COLO829 (cell line): ENCODE measurements around the gene PKP2.
"Not testable (repeated sequence)": the region's sequence is repeated elsewhere in the genome, so short reads cannot be mapped to it uniquely, and the experiment has no call there.

Experiments
- DNase-seq: peaks from one replicate; pipeline ENCODE4 v3.0.0; 2012; ENCODE audit warnings: low spot score

Gene PKP2

GRCh38 chr12:32861658-32862057 is 34.9 kb downstream of the PKP2 start:
- not testable (repeated sequence) for DNase-seq

GRCh38 chr12:32860192-32860591 is 36.4 kb downstream of the PKP2 start:
- DNase-seq, result no peak

GRCh38 chr12:32859389-32859788 is 37.2 kb downstream of the PKP2 start:
- DNase-seq, result no peak

GRCh38 chr12:32854716-32855115 is 41.9 kb downstream of the PKP2 start:
- no peak for DNase-seq

- DNase-seq, result no peak
Observed at GRCh38 chr12:32854097-32854496, 42.5 kb downstream of the PKP2 start.

- no peak for DNase-seq
Observed at GRCh38 chr12:32847287-32847686, 49.3 kb downstream of the PKP2 start.

GRCh38 chr12:32846053-32846452 is 50.5 kb downstream of the PKP2 start:
- no peak for DNase-seq

GRCh38 chr12:32843528-32844095 is 53.0 kb downstream of the PKP2 start:
- DNase-seq, result no peak

- no peak for DNase-seq
Observed at GRCh38 chr12:32841061-32841460, 55.5 kb downstream of the PKP2 start.

GRCh38 chr12:32839828-32840227 is 56.7 kb downstream of the PKP2 start:
- no peak for DNase-seq

- no peak for DNase-seq
Observed at GRCh38 chr12:32837974-32838373, 58.6 kb downstream of the PKP2 start.

- DNase-seq, result no peak
Observed at GRCh38 chr12:32836710-32837109, 59.9 kb downstream of the PKP2 start.

- DNase-seq, result no peak
Observed at GRCh38 chr12:32834122-32834521, 62.5 kb downstream of the PKP2 start.

- no peak for DNase-seq
Observed at GRCh38 chr12:32828552-32828951, 68.0 kb downstream of the PKP2 start.

- no peak for DNase-seq
Observed at GRCh38 chr12:32828120-32828519, 68.5 kb downstream of the PKP2 start.

- no peak for DNase-seq
Observed at GRCh38 chr12:32826807-32827412, 69.7 kb downstream of the PKP2 start.

GRCh38 chr12:32824596-32824995 is 72.0 kb downstream of the PKP2 start:
- DNase-seq, result no peak

GRCh38 chr12:32822344-32822743 is 74.2 kb downstream of the PKP2 start:
- no peak for DNase-seq

GRCh38 chr12:32821710-32822109 is 74.9 kb downstream of the PKP2 start:
- no peak for DNase-seq

- DNase-seq, result no peak
Observed at GRCh38 chr12:32821293-32821692, 75.3 kb downstream of the PKP2 start.

- DNase-seq, result no peak
Observed at GRCh38 chr12:32820376-32820931, 76.1 kb downstream of the PKP2 start.

- DNase-seq, result no peak
Observed at GRCh38 chr12:32819424-32819823, 77.2 kb downstream of the PKP2 start.

GRCh38 chr12:32811686-32812392 is 84.7 kb downstream of the PKP2 start:
- DNase-seq, result no peak
